Measurements from ENCODE around the gene VPS26C.
A peak's percentile ranks its signal among the peaks of the same experiment; 100 is the strongest.
"Not testable (repeated sequence)": the region's sequence is repeated elsewhere in the genome, so short reads cannot be mapped to it uniquely, and the experiment has no call there.

VPS26C gene

GRCh38 chr21:37230632-37231248 is 36.4 kb downstream of the VPS26C start:
- no peak for DNase-seq (ENCODE audit: low read depth)

GRCh38 chr21:37228003-37228400 is 39.1 kb downstream of the VPS26C start:
- no peak for DNase-seq (ENCODE audit: low read depth)

- no peak for DNase-seq (ENCODE audit: low read depth)
Observed at GRCh38 chr21:37227071-37228002, 39.8 kb downstream of the VPS26C start.

- no peak for DNase-seq (ENCODE audit: low read depth)
Observed at GRCh38 chr21:37226041-37226920, 40.9 kb downstream of the VPS26C start.

- DNase-seq (ENCODE audit: low read depth) = no peak
Observed at GRCh38 chr21:37224861-37225839, 42.0 kb downstream of the VPS26C start.

GRCh38 chr21:37223804-37224345 is 43.3 kb downstream of the VPS26C start:
- DNase-seq (ENCODE audit: low read depth) = no peak

GRCh38 chr21:37222248-37222647 is 44.9 kb downstream of the VPS26C start:
- not testable (repeated sequence) for DNase-seq (ENCODE audit: low read depth)

GRCh38 chr21:37220981-37221664 is 46.0 kb downstream of the VPS26C start:
- DNase-seq (ENCODE audit: low read depth) = peak; percentile 92

- peak; percentile 32 for DNase-seq (ENCODE audit: low read depth)
Observed at GRCh38 chr21:37220433-37220980, 46.6 kb downstream of the VPS26C start.

- no peak for DNase-seq (ENCODE audit: low read depth)
Observed at GRCh38 chr21:37219761-37220432, 47.2 kb downstream of the VPS26C start.

GRCh38 chr21:37214952-37215351 is 52.2 kb downstream of the VPS26C start:
- no peak for DNase-seq (ENCODE audit: low read depth)

GRCh38 chr21:37210799-37211198 is 56.3 kb downstream of the VPS26C start:
- no peak for DNase-seq (ENCODE audit: low read depth)

- DNase-seq (ENCODE audit: low read depth) = no peak
Observed at GRCh38 chr21:37210130-37210529, 57.0 kb downstream of the VPS26C start.

GRCh38 chr21:37208741-37209225 is 58.4 kb downstream of the VPS26C start:
- no peak for DNase-seq (ENCODE audit: low read depth)

- no peak for DNase-seq (ENCODE audit: low read depth)
Observed at GRCh38 chr21:37208056-37208721, 58.9 kb downstream of the VPS26C start.

GRCh38 chr21:37207441-37208009 is 59.6 kb downstream of the VPS26C start:
- DNase-seq (ENCODE audit: low read depth) = no peak

GRCh38 chr21:37206496-37206895 is 60.6 kb downstream of the VPS26C start:
- DNase-seq (ENCODE audit: low read depth) = no peak

GRCh38 chr21:37204580-37204979 is 62.6 kb downstream of the VPS26C start:
- DNase-seq (ENCODE audit: low read depth) = no peak
